Thoracic aorta (tissue), 2 donors: Measurements from ENCODE around the gene COPS2. TPM values are rescaled to one million over a fixed set of nuclear protein-coding genes. Genes with fewer than 3 reads are reported as not detected.

Experiments used
- ATAC-seq: fragments of 150-250 bp; one replicate; pipeline ENCODE4 v1.8.0; 2017; ENCODE audit warnings: low read depth; ENCODE audit not compliant: insufficient number of reproducible peaks, low FRiP score
- DNase-seq: peaks from one replicate; pipeline ENCODE4 v3.0.0-alpha.2; 2020; ENCODE audit warnings: low spot score
- H3K27ac ChIP-seq, 2 donors: fragments of 200-600 bp; sonication (generic); 1 replicate in 1 of 2; 2 replicates in 1 of 2; pipeline ENCODE4 v1.5.1; 2016; ENCODE audit warnings: mild to moderate bottlenecking in 2 of 2, moderate library complexity in 2 of 2
- H3K27me3 ChIP-seq: fragments of 200-600 bp; sonication (generic); replicated peaks from 2 replicates; pipeline ENCODE4 v1.6.0; 2016; ENCODE audit warnings: mild to moderate bottlenecking; ENCODE audit not compliant: insufficient read depth
- H3K36me3 ChIP-seq: fragments of 200-600 bp; sonication (generic); one replicate; pipeline ENCODE4 v1.5.1; 2016
- H3K4me1 ChIP-seq, 2 donors: fragments of 200-600 bp; sonication (generic); 1 replicate in 1 of 2; 2 replicates in 1 of 2; pipeline versions ENCODE4 v1.5.1 to v1.6.0; 2016; ENCODE audit warnings: low read depth in 2 of 2, mild to moderate bottlenecking in 1 of 2; ENCODE audit not compliant: control insufficient read depth in 1 of 2
- H3K4me3 ChIP-seq: fragments of 200-600 bp; sonication (generic); 2 replicates; pipeline ENCODE4 v1.5.1; 2016; ENCODE audit warnings: mild to moderate bottlenecking
- H3K9me3 ChIP-seq: fragments of 200-600 bp; sonication (generic); 2 replicates; pipeline ENCODE4 v1.5.1; 2016
- total RNA-seq, 2 donors: library from RNA; depleted of rRNA; stranded (reverse); fragments of >200 nt; gene quantifications; one replicate each; pipeline versions ENCODE4 v1.1.0 to v1.2.3, GENCODE V29; 2016
- TF ChIP-seq, protein P1 (sequence below): fragments of 200-600 bp; sonication (generic); IDR thresholded peaks from one replicate; pipeline ENCODE4 v1.5.1; 2019; ENCODE audit warnings: antibody characterized with exemption

COPS2 gene
- total RNA-seq, 2 donors from 2014 or later = 31.3 to 71.3 TPM

GRCh38 chr15:49121901-49122300, 33.5 kb downstream of the COPS2 start:
- no peaks in the 10 kb centered on the region for H3K4me1 ChIP-seq
- H3K9me3 ChIP-seq = no peaks in the 10 kb centered on the region
- TF ChIP-seq, protein P1, sequence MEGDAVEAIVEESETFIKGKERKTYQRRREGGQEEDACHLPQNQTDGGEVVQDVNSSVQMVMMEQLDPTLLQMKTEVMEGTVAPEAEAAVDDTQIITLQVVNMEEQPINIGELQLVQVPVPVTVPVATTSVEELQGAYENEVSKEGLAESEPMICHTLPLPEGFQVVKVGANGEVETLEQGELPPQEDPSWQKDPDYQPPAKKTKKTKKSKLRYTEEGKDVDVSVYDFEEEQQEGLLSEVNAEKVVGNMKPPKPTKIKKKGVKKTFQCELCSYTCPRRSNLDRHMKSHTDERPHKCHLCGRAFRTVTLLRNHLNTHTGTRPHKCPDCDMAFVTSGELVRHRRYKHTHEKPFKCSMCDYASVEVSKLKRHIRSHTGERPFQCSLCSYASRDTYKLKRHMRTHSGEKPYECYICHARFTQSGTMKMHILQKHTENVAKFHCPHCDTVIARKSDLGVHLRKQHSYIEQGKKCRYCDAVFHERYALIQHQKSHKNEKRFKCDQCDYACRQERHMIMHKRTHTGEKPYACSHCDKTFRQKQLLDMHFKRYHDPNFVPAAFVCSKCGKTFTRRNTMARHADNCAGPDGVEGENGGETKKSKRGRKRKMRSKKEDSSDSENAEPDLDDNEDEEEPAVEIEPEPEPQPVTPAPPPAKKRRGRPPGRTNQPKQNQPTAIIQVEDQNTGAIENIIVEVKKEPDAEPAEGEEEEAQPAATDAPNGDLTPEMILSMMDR = no peak
- no peak overlapping the region for H3K27ac ChIP-seq
- peaks cover 6% of the 10 kb centered on the region for H3K36me3 ChIP-seq
- H3K27me3 ChIP-seq = no peaks in the 10 kb centered on the region
- no peak overlapping the region for H3K4me3 ChIP-seq
- DNase-seq = no peak
- ATAC-seq = no peak

DNA sequence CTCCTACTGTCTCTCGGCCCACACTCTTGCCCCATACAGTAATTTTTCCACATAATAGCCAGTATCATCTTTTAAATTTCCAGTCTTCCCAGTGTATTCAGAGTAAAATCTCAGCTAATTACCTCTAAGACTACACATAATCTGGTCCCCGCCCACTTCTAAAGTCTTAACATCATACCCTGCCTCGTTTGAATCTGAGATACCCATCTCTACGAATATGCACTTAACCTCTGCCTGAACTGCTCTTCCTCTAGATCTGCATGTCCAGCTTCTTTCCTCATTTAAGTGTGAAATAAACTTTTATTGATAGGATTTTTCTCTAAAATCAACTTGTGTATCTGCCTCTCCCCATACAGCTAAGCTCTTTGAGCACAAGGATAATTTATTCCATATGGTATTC, 34.6 kb downstream of the COPS2 start:
- TF ChIP-seq, protein P1 = no peak
- Histone ChIP-seq H3K27ac (no peak overlapping the region), H3K36me3 (no peaks in the 10 kb centered on the region), H3K9me3 (no peaks in the 10 kb centered on the region), H3K4me1 (no peaks in the 10 kb centered on the region), H3K4me3 (no peak overlapping the region), H3K27me3 (no peaks in the 10 kb centered on the region)
- ATAC-seq (no peak), DNase-seq (no peak)

- H3K9me3 ChIP-seq = peaks cover 13% of the 10 kb centered on the region
- H3K27ac ChIP-seq = no peak overlapping the region
- no peak overlapping the region for H3K4me3 ChIP-seq
- TF ChIP-seq, protein P1 = no peak
- no peaks in the 10 kb centered on the region for H3K4me1 ChIP-seq
- ATAC-seq (no peak), DNase-seq (no peak)
- H3K36me3 ChIP-seq = peaks cover 8% of the 10 kb centered on the region
- H3K27me3 ChIP-seq = no peaks in the 10 kb centered on the region
These were observed 39.1 kb downstream of the COPS2 start for GRCh38 chr15:49116108-49116857.

DNA sequence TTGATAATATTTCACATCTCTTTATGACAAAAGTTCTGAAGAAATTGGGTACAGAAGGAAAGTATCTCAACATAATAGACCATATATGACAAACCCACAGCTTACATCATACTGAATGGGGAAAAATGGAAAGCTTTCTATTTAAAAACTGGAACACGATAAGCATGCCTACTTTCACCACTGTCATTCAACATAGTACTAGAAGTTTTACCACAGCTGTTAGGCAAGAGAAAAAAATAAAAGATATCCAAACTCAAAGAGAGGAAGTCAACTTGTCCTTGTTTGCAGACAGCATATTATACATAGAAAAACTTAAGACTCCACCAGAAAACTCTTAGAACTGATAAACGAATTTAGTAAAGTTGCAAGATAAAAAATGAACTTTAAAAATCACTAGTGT, 40.3 kb downstream of the COPS2 start:
- no peak overlapping the region for H3K4me3 ChIP-seq
- no peak for ATAC-seq

DNA sequence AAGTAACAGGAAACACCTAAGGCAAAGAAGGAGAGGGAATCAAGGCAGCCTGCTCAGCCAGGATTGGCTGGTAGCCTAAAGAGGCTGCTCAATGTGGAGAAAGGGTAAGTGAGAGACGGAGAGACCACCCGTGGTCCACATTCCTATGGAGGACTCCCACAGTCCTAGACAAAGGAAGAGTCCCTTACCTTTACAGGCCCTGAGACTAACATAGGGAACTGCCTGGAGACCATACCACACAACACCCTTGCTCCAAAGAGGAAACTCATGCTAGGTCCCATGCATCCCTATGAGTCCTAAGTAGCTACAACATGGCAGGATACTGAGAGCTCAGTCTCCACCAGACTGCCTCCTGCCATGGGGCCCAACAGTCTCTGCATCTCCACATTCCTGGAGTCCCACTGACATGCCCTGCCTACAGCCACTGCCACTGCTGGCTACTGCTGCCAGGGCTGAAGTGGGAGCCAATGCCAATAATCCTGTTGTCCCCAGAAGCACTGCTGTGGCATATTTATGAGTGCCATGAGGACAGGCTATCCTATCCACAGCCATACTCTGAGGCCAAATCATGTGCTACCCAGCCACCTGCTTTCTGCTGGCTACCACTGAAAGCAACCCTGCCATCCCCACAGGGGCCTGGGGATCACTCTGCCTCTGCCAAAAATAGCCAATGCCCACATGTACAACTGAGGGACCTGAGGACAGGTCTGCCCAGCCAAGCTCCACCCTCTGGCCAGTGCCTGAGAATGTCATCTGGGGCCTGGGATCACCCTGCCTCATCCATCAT, 45.0 kb downstream of the COPS2 start:
- Histone ChIP-seq H3K36me3 (peaks cover 20% of the 10 kb centered on the region), H3K4me1 (no peaks in the 10 kb centered on the region), H3K27ac (no peak overlapping the region), H3K4me3 (no peak overlapping the region), H3K27me3 (no peaks in the 10 kb centered on the region), H3K9me3 (peaks cover 13% of the 10 kb centered on the region)
- TF ChIP-seq, protein P1 = no peak
- ATAC-seq (no peak), DNase-seq (no peak)

More for the DNA sequence above, 40.3 kb downstream of the COPS2 start:
- Histone ChIP-seq H3K27ac (no peak overlapping the region), H3K27me3 (no peaks in the 10 kb centered on the region), H3K4me1 (no peaks in the 10 kb centered on the region), H3K36me3 (peaks cover 17% of the 10 kb centered on the region), H3K9me3 (peaks cover 13% of the 10 kb centered on the region)
- no peak for DNase-seq
- TF ChIP-seq, protein P1 = no peak
